ENCODE data around the gene AMPH. TPM values are rescaled to one million over a fixed set of nuclear protein-coding genes. Genes with fewer than 3 reads are reported as not detected.

Gene AMPH
- total RNA-seq, 1 experiment from 2014 or later: not detected

DNA sequence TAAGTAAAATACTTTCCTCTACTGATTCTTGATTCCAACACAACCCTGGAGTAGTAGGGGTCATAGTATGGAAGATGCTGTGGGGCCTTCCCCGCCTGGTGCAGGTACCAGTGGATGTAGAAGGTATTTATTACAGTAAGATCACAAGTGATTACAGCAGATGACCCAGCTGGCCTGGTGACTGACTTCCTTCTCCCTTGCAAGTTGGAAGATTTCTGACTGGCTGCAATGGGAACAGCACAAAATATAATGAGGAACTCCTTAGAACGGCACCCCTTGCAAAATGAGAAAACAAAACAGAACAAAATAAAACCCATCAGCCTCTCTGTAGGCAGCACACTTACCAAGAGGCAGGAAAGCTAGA is 296.1 kb downstream of the AMPH start:
- Histone ChIP-seq H3K9ac (ENCODE audit: low read length) (no peak overlapping the region), H3K4me3 (replicated peaks in 1 of 2; ENCODE audit: low read depth in 1 of 2, low read length in 2 of 2) (no peak overlapping the region), H3K4me1 (ENCODE audit: control insufficient read depth in 1 of 2, insufficient read depth in 2 of 2, low read length in 2 of 2) (peaks cover 7 to 24% of the 10 kb centered on the region in 2 experiments; a peak in 3 of 4 replicates), H3K36me3 (ENCODE audit: control insufficient read depth in 1 of 2, insufficient read depth in 2 of 2, low read length in 2 of 2) (no peaks in the 10 kb centered on the region), H4K20me1 (ENCODE audit: insufficient read depth) (no peaks in the 10 kb centered on the region), H3K4me2 (ENCODE audit: low read length) (no peak overlapping the region), H3K9me2 (ENCODE audit: insufficient read depth) (no peaks in the 10 kb centered on the region), H2AFZ (ENCODE audit: low read depth, low read length, poor library complexity, severe bottlenecking) (no peak overlapping the region), H3K27ac (ENCODE audit: low read depth, low read length) (no peak overlapping the region), H3K27me3 (ENCODE audit: insufficient read depth, low read length) (no peaks in the 10 kb centered on the region), H3K9me3 (ENCODE audit: control insufficient read depth in 1 of 2, insufficient read depth in 1 of 2, low read depth in 1 of 2, low read length in 2 of 2) (no peaks in the 10 kb centered on the region), H3K79me2 (ENCODE audit: insufficient read depth, low read length) (no peaks in the 10 kb centered on the region)
- ChIA-PET RAD21 (ENCODE audit: low non-redundant PET in 1 of 2, low total read pairs in 2 of 2, uncharacterized antibody in 2 of 2, unreplicated experiment in 2 of 2) (interaction anchor here (1.0 to 1.5 kb wide), 3 partner anchors 9 to 119 kb away, joined by 3 to 4 read pairs (median 4); no protein-coding TSS in a partner anchor), POLR2A (interaction anchor here (1.8 kb wide), 1 partner anchor 12 kb away, joined by 4 read pairs; no protein-coding TSS in a partner anchor), CTCF (interaction anchor here (0.6 to 3.5 kb wide), 23 partner anchors 8 to 450 kb away, joined by 3 to 49 read pairs (median 7); partner anchors contain the start of genes SFRP4 and STARD3NL)
- ATAC-seq: no peak
- DNase-seq (ENCODE audit: low read depth, low spot score): no peak
- intact Hi-C loops (cut with micrococcal nuclease): loop anchor here (1.0 to 5.0 kb wide), 2 partner anchors 123 to 228 kb away; no protein-coding TSS in a partner anchor
- TF ChIP-seq EZH2phosphoT487 (IDR thresholded peaks at IDR 0.05; ENCODE audit: borderline replicate concordance): no peak
- TF ChIP-seq YY1 (IDR thresholded peaks at IDR 0.05; ENCODE audit: extremely low read depth, insufficient replicate concordance, low read depth, low read length): no peak
- TF ChIP-seq POLR2AphosphoS5 (IDR thresholded peaks at IDR 0.05; ENCODE audit: low read depth, low read length): no peak
- no peak for TF ChIP-seq SRF (IDR thresholded peaks at IDR 0.05; ENCODE audit: low read depth)
- TF ChIP-seq POLR2A (IDR thresholded peaks at IDR 0.05; ENCODE audit: borderline replicate concordance, extremely low read depth, insufficient read depth, insufficient read length): no peak
- no TSS peak for BruUV-seq (replicated peaks)

DNA sequence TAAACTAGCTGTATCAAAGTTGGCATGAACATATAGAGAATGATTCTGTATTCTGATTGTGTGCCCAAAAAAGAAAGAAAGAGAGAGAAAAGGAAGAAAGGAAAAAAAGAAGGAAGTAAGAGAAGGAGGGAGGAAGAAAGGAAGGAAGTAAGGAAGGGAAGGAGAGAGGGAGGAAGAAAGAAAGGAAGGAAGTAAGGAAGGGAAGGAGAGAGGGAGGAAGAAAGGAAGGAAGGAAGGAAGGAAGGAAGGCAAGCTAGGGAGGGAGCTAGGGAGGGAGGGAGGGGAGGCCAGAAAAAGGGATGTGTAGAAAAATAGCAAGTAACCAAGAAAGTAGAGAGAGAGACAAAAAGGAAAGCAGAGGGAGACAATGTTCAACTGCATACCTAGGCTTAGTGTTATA is 297.0 kb downstream of the AMPH start:
- no peak for DNase-seq (ENCODE audit: low read depth, low spot score)
- ChIA-PET RAD21 (ENCODE audit: low non-redundant PET in 1 of 2, low total read pairs in 2 of 2, uncharacterized antibody in 2 of 2, unreplicated experiment in 2 of 2) (no interaction called here), CTCF (interaction anchor here (0.9 to 3.5 kb wide), 5 partner anchors 11 to 225 kb away, joined by 4 to 49 read pairs (median 27); no protein-coding TSS in a partner anchor), POLR2A (no interaction called here)
- H4K20me1 ChIP-seq (ENCODE audit: insufficient read depth): no peaks in the 10 kb centered on the region
- H3K9me3 ChIP-seq (ENCODE audit: control insufficient read depth in 1 of 2, insufficient read depth in 1 of 2, low read depth in 1 of 2, low read length in 2 of 2): no peaks in the 10 kb centered on the region
- intact Hi-C loops (cut with micrococcal nuclease): no loop called here
- H3K27ac ChIP-seq (ENCODE audit: low read depth, low read length): no peak overlapping the region
- ATAC-seq: no peak
- H3K9ac ChIP-seq (ENCODE audit: low read length): no peak overlapping the region
- H2AFZ ChIP-seq (ENCODE audit: low read depth, low read length, poor library complexity, severe bottlenecking): no peak overlapping the region
- no TSS peak for BruUV-seq (replicated peaks)
- no peak overlapping the region for H3K4me2 ChIP-seq (ENCODE audit: low read length)
- TF ChIP-seq EZH2 (IDR thresholded peaks at IDR 0.05): no peak
- TF ChIP-seq, protein P1, sequence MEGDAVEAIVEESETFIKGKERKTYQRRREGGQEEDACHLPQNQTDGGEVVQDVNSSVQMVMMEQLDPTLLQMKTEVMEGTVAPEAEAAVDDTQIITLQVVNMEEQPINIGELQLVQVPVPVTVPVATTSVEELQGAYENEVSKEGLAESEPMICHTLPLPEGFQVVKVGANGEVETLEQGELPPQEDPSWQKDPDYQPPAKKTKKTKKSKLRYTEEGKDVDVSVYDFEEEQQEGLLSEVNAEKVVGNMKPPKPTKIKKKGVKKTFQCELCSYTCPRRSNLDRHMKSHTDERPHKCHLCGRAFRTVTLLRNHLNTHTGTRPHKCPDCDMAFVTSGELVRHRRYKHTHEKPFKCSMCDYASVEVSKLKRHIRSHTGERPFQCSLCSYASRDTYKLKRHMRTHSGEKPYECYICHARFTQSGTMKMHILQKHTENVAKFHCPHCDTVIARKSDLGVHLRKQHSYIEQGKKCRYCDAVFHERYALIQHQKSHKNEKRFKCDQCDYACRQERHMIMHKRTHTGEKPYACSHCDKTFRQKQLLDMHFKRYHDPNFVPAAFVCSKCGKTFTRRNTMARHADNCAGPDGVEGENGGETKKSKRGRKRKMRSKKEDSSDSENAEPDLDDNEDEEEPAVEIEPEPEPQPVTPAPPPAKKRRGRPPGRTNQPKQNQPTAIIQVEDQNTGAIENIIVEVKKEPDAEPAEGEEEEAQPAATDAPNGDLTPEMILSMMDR (IDR thresholded peaks at IDR 0.05 in 2 of 3, conservative IDR thresholded peaks at IDR 0.05 in 1 of 3; ENCODE audit: borderline replicate concordance in 1 of 3, insufficient read depth in 1 of 3, low read depth in 2 of 3, low read length in 2 of 3): no peak
- TF ChIP-seq CEBPB (IDR thresholded peaks at IDR 0.05; ENCODE audit: low read depth): no peak
- TF ChIP-seq, protein P2, sequence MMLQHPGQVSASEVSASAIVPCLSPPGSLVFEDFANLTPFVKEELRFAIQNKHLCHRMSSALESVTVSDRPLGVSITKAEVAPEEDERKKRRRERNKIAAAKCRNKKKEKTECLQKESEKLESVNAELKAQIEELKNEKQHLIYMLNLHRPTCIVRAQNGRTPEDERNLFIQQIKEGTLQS (IDR thresholded peaks at IDR 0.05): no peak
- no peak for TF ChIP-seq YY1 (IDR thresholded peaks at IDR 0.05; ENCODE audit: extremely low read depth, insufficient replicate concordance, low read depth, low read length)
- no peak for TF ChIP-seq SIN3A (IDR thresholded peaks at IDR 0.05; ENCODE audit: low read depth)
- no peak for TF ChIP-seq SP1 (IDR thresholded peaks at IDR 0.05; ENCODE audit: low read depth)
- TF ChIP-seq ELF1 (IDR thresholded peaks at IDR 0.05; ENCODE audit: borderline replicate concordance, low read depth): no peak
- no peak for TF ChIP-seq FOSL1 (IDR thresholded peaks at IDR 0.05; ENCODE audit: low read depth)
- TF ChIP-seq EGR1 (IDR thresholded peaks at IDR 0.05; ENCODE audit: low read depth): no peak
- TF ChIP-seq, protein P3, sequence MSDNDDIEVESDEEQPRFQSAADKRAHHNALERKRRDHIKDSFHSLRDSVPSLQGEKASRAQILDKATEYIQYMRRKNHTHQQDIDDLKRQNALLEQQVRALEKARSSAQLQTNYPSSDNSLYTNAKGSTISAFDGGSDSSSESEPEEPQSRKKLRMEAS (IDR thresholded peaks at IDR 0.05): no peak
- H3K79me2 ChIP-seq (ENCODE audit: insufficient read depth, low read length): no peaks in the 10 kb centered on the region
- H3K36me3 ChIP-seq (ENCODE audit: control insufficient read depth in 1 of 2, insufficient read depth in 2 of 2, low read length in 2 of 2): no peaks in the 10 kb centered on the region
- no peak overlapping the region for H3K4me3 ChIP-seq (replicated peaks in 1 of 2; ENCODE audit: low read depth in 1 of 2, low read length in 2 of 2)
- no peaks in the 10 kb centered on the region for H3K27me3 ChIP-seq (ENCODE audit: insufficient read depth, low read length)
- no peaks in the 10 kb centered on the region for H3K9me2 ChIP-seq (ENCODE audit: insufficient read depth)
- H3K4me1 ChIP-seq (ENCODE audit: control insufficient read depth in 1 of 2, insufficient read depth in 2 of 2, low read length in 2 of 2): peaks cover 7 to 24% of the 10 kb centered on the region in 2 experiments; a peak in 3 of 4 replicates

Data from HCT116 (cell line).